HEK293 (cell line): ENCODE results near the gene GPR158.

Source experiments
- CTCF ChIA-PET: fragments of 350-600 bp; formaldehyde crosslinking; extraction: SDS; loops from one replicate; lab custom pipeline; 2021; ENCODE audit warnings: antibody characterized with exemption; lab: Yijun Ruan, JAX
- POLR2A ChIA-PET: fragments of 300-600 bp; formaldehyde crosslinking; extraction: SDS; loops from one replicate; lab custom pipeline; 2020; ENCODE audit warnings: antibody characterized with exemption, inconsistent platforms; lab: Yijun Ruan, JAX
- H3K27ac ChIP-seq: fragments of 200-500 bp; sonication (Bioruptor generic); 2 replicates; pipeline ENCODE4 v1.5.1; 2014; ENCODE audit warnings: low read depth, low read length, control low read depth, inconsistent platforms; ENCODE audit errors: extremely low read depth
- H3K36me3 ChIP-seq, 2 experiments: fragments of 200-500 bp in 1 of 2; sonication (Bioruptor generic) in 1 of 2; 1 replicate in 1 of 2; 2 replicates in 1 of 2; pipeline ENCODE4 v1.5.1; 2014 to 2017; ENCODE audit warnings: inconsistent platforms in 2 of 2, low read length in 2 of 2; ENCODE audit not compliant: control insufficient read depth in 2 of 2, insufficient read depth in 1 of 2
- H3K4me1 ChIP-seq: fragments of 200-500 bp; sonication (Bioruptor generic); 2 replicates; pipeline ENCODE4 v1.5.1; 2014; ENCODE audit warnings: mild to moderate bottlenecking, low read length, inconsistent platforms; ENCODE audit not compliant: control insufficient read depth, insufficient read depth
- H3K4me3 ChIP-seq: 2 replicates; pipeline ENCODE4 v1.5.1; 2011; ENCODE audit warnings: low read depth, mild to moderate bottlenecking, control low read depth, low read length, moderate library complexity
- H3K9me3 ChIP-seq: fragments of 200-500 bp; sonication (Bioruptor generic); 2 replicates; pipeline ENCODE4 v1.5.1; 2014; ENCODE audit warnings: low read depth, low read length, inconsistent platforms; ENCODE audit not compliant: control insufficient read depth, insufficient read depth
- BCL11A ChIP-seq: fragments of 450-650 bp; formaldehyde crosslinking; IDR thresholded peaks from 2 replicates; pipeline ENCODE4 v1.5.1; 2016; ENCODE audit warnings: low read depth, missing biosample characterization, missing genetic modification characterization
- OSR2 ChIP-seq: fragments of 450-650 bp; formaldehyde crosslinking; IDR thresholded peaks from 2 replicates; pipeline ENCODE4 v1.5.1; 2016; ENCODE audit warnings: missing biosample characterization, missing genetic modification characterization
- TSHZ1 ChIP-seq: fragments of 450-650 bp; formaldehyde crosslinking; IDR thresholded peaks from 2 replicates; pipeline ENCODE4 v1.5.1; 2016; ENCODE audit warnings: missing biosample characterization, missing genetic modification characterization, borderline replicate concordance
- YY2 ChIP-seq: fragments of 450-650 bp; formaldehyde crosslinking; IDR thresholded peaks from 2 replicates; pipeline ENCODE4 v1.5.1; 2016; ENCODE audit warnings: missing biosample characterization, missing genetic modification characterization
- ZEB2 ChIP-seq: fragments of 450-650 bp; formaldehyde crosslinking; IDR thresholded peaks from 2 replicates; pipeline ENCODE4 v1.5.1; 2016; ENCODE audit warnings: missing biosample characterization, missing genetic modification characterization
- ZFP3 ChIP-seq: fragments of 450-650 bp; formaldehyde crosslinking; IDR thresholded peaks from 2 replicates; pipeline ENCODE4 v1.5.1; 2016; ENCODE audit warnings: low read depth, missing biosample characterization, missing genetic modification characterization
- ZNF132 ChIP-seq: fragments of 450-650 bp; formaldehyde crosslinking; IDR thresholded peaks from 2 replicates; pipeline ENCODE4 v1.5.1; 2017; ENCODE audit warnings: missing biosample characterization, missing genetic modification characterization, borderline replicate concordance
- ZNF16 ChIP-seq: fragments of 450-650 bp; formaldehyde crosslinking; IDR thresholded peaks from 2 replicates; pipeline ENCODE4 v1.5.1; 2016; ENCODE audit warnings: low read depth, missing biosample characterization, missing genetic modification characterization
- ZNF184 ChIP-seq: fragments of 450-650 bp; IDR thresholded peaks from 2 replicates; pipeline ENCODE4 v1.5.1; 2018; ENCODE audit warnings: missing biosample characterization, mild to moderate bottlenecking, missing genetic modification characterization
- ZNF19 ChIP-seq: fragments of 450-650 bp; formaldehyde crosslinking; IDR thresholded peaks from 2 replicates; pipeline ENCODE4; 2016; ENCODE audit warnings: missing biosample characterization, missing genetic modification characterization, low read depth
- ZNF341 ChIP-seq: fragments of 450-650 bp; formaldehyde crosslinking; IDR thresholded peaks from 2 replicates; pipeline ENCODE4; 2016; ENCODE audit warnings: low read depth, missing biosample characterization, missing genetic modification characterization
- ZNF350 ChIP-seq: fragments of 450-650 bp; formaldehyde crosslinking; IDR thresholded peaks from 2 replicates; pipeline ENCODE4 v1.5.0; 2017; ENCODE audit warnings: missing biosample characterization, mild to moderate bottlenecking, missing genetic modification characterization
- ZNF366 ChIP-seq: fragments of 450-650 bp; formaldehyde crosslinking; conservative IDR thresholded peaks from 2 replicates; pipeline ENCODE4 v1.5.1; 2016; ENCODE audit warnings: missing biosample characterization, missing genetic modification characterization
- ZNF426 ChIP-seq: fragments of 450-650 bp; formaldehyde crosslinking; IDR thresholded peaks from 2 replicates; pipeline ENCODE4 v1.5.1; 2017; ENCODE audit warnings: missing biosample characterization, missing genetic modification characterization, mild to moderate bottlenecking, inconsistent platforms, moderate library complexity
- ZNF510 ChIP-seq: fragments of 450-650 bp; formaldehyde crosslinking; IDR thresholded peaks from 2 replicates; pipeline ENCODE4 v1.5.1; 2018; ENCODE audit warnings: mild to moderate bottlenecking, missing genetic modification characterization, missing biosample characterization; ENCODE audit not compliant: insufficient replicate concordance
- ZNF521 ChIP-seq: fragments of 450-650 bp; formaldehyde crosslinking; IDR thresholded peaks from 2 replicates; pipeline ENCODE4 v1.5.1; 2017; ENCODE audit warnings: missing biosample characterization, mild to moderate bottlenecking, missing genetic modification characterization
- ZNF529 ChIP-seq: fragments of 450-650 bp; formaldehyde crosslinking; IDR thresholded peaks from 2 replicates; pipeline ENCODE4 v1.5.1; 2017; ENCODE audit warnings: missing genetic modification characterization, missing biosample characterization; ENCODE audit not compliant: insufficient replicate concordance
- ZNF555 ChIP-seq: fragments of 450-650 bp; formaldehyde crosslinking; conservative IDR thresholded peaks from 2 replicates; pipeline ENCODE4 v1.5.1; 2017; ENCODE audit warnings: missing biosample characterization, mild to moderate bottlenecking, missing genetic modification characterization, inconsistent platforms
- ZNF561 ChIP-seq: fragments of 450-650 bp; IDR thresholded peaks from 2 replicates; pipeline ENCODE4 v1.5.1; 2018; ENCODE audit warnings: missing biosample characterization, missing genetic modification characterization, borderline replicate concordance
- ZNF623 ChIP-seq: fragments of 450-650 bp; formaldehyde crosslinking; IDR thresholded peaks from 2 replicates; pipeline ENCODE4 v1.5.1; 2016; ENCODE audit warnings: missing biosample characterization, missing genetic modification characterization
- ZSCAN16 ChIP-seq: fragments of 450-650 bp; formaldehyde crosslinking; IDR thresholded peaks from 2 replicates; pipeline ENCODE4 v1.5.1; 2016; ENCODE audit warnings: missing biosample characterization, missing genetic modification characterization
- TF ChIP-seq, protein P1 (sequence below): fragments of 450-650 bp; formaldehyde crosslinking; IDR thresholded peaks from 2 replicates; pipeline ENCODE4 v1.5.1; 2016; ENCODE audit warnings: missing biosample characterization, missing genetic modification characterization
- TF ChIP-seq, protein P2 (sequence below): fragments of 450-650 bp; IDR thresholded peaks from 2 replicates; pipeline ENCODE4 v1.5.1; 2018; ENCODE audit warnings: missing biosample characterization, missing genetic modification characterization
- TF ChIP-seq, protein P3 (sequence below): fragments of 450-650 bp; formaldehyde crosslinking; IDR thresholded peaks from 2 replicates; pipeline ENCODE4 v1.5.1; 2016; ENCODE audit warnings: missing biosample characterization, missing genetic modification characterization

GPR158 gene

DNA sequence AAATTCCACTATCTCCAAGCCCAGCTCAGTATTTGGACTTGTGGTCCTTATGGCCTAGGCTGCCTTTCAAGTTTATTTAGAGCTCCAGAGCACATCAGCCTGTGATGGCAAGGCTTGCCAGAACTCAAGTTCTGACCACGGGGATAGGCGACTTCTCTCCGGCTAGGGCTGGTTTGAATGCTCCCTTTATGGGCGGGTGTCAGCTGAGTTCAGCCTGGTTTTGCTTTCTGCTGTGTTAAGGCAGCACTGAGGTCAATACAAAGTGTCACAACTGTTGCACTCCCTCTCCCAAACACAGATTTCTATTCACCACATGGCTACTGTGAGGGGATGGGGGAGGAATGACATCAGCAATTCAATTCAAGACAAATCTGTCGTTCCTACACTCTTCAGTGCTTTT lies 441.1 kb downstream of the GPR158 start:
- no peaks in the 10 kb centered on the region for H3K9me3 ChIP-seq
- no peak overlapping the region for H3K4me3 ChIP-seq
- no peaks in the 10 kb centered on the region for H3K4me1 ChIP-seq
- H3K36me3 ChIP-seq: no peaks in the 10 kb centered on the region
- TF ChIP-seq BCL11A (tag by site-specific recombination) (no peak), ZNF561 (no peak), ZNF132 (tag by site-specific recombination) (no peak), YY2 (tag by site-specific recombination) (no peak), TSHZ1 (no peak), ZNF510 (no peak), ZEB2 (tag by site-specific recombination) (no peak)
- TF ChIP-seq, protein P1, sequence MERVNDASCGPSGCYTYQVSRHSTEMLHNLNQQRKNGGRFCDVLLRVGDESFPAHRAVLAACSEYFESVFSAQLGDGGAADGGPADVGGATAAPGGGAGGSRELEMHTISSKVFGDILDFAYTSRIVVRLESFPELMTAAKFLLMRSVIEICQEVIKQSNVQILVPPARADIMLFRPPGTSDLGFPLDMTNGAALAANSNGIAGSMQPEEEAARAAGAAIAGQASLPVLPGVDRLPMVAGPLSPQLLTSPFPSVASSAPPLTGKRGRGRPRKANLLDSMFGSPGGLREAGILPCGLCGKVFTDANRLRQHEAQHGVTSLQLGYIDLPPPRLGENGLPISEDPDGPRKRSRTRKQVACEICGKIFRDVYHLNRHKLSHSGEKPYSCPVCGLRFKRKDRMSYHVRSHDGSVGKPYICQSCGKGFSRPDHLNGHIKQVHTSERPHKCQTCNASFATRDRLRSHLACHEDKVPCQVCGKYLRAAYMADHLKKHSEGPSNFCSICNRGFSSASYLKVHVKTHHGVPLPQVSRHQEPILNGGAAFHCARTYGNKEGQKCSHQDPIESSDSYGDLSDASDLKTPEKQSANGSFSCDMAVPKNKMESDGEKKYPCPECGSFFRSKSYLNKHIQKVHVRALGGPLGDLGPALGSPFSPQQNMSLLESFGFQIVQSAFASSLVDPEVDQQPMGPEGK: no peak
- ChIA-PET POLR2A (no interaction called here), CTCF (no interaction called here)
- no peak overlapping the region for H3K27ac ChIP-seq

GRCh38 chr10:25616903-25617592 lies 442.2 kb downstream of the GPR158 start:
- ChIA-PET POLR2A (no interaction called here), CTCF (interaction anchor here (0.6 kb wide), 1 partner anchor 157 kb away, joined by 3 read pairs; no protein-coding TSS in a partner anchor)
- no peaks in the 10 kb centered on the region for H3K9me3 ChIP-seq
- no peak overlapping the region for H3K27ac ChIP-seq
- H3K36me3 ChIP-seq: no peaks in the 10 kb centered on the region
- no peaks in the 10 kb centered on the region for H3K4me1 ChIP-seq
- TF ChIP-seq ZNF184: no peak
- TF ChIP-seq ZNF341 (tag by site-specific recombination): no peak
- TF ChIP-seq, protein P2, sequence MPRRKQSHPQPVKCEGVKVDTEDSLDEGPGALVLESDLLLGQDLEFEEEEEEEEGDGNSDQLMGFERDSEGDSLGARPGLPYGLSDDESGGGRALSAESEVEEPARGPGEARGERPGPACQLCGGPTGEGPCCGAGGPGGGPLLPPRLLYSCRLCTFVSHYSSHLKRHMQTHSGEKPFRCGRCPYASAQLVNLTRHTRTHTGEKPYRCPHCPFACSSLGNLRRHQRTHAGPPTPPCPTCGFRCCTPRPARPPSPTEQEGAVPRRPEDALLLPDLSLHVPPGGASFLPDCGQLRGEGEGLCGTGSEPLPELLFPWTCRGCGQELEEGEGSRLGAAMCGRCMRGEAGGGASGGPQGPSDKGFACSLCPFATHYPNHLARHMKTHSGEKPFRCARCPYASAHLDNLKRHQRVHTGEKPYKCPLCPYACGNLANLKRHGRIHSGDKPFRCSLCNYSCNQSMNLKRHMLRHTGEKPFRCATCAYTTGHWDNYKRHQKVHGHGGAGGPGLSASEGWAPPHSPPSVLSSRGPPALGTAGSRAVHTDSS: no peak
- no peak for TF ChIP-seq ZNF623 (tag by site-specific recombination)
- TF ChIP-seq ZNF426: no peak
- no peak for TF ChIP-seq ZNF16 (tag by site-specific recombination)
- no peak for TF ChIP-seq ZNF366 (tag by site-specific recombination)
- TF ChIP-seq ZNF350 (tag by site-specific recombination): no peak
- TF ChIP-seq, protein P3, sequence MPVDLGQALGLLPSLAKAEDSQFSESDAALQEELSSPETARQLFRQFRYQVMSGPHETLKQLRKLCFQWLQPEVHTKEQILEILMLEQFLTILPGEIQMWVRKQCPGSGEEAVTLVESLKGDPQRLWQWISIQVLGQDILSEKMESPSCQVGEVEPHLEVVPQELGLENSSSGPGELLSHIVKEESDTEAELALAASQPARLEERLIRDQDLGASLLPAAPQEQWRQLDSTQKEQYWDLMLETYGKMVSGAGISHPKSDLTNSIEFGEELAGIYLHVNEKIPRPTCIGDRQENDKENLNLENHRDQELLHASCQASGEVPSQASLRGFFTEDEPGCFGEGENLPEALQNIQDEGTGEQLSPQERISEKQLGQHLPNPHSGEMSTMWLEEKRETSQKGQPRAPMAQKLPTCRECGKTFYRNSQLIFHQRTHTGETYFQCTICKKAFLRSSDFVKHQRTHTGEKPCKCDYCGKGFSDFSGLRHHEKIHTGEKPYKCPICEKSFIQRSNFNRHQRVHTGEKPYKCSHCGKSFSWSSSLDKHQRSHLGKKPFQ: no peak
- TF ChIP-seq ZNF521 (tag by site-specific recombination): no peak
- TF ChIP-seq ZNF555 (tag by site-specific recombination): no peak
- no peak for TF ChIP-seq ZFP3 (tag by site-specific recombination)
- TF ChIP-seq ZNF19 (tag by site-specific recombination): no peak
- no peak for TF ChIP-seq ZSCAN16 (tag by site-specific recombination)
- no peak for TF ChIP-seq OSR2
- TF ChIP-seq ZNF529 (tag by site-specific recombination): no peak
- no peak overlapping the region for H3K4me3 ChIP-seq
